LNCaP clone FGC (cell line): ENCODE data around the gene AK2.

Experiments used
- DNase-seq: peaks from one replicate; pipeline ENCODE4 v3.0.0-alpha.2; 2011; ENCODE audit warnings: low read depth
- H3K4me3 ChIP-seq: 2 replicates; pipeline ENCODE4 v1.5.1; 2011; ENCODE audit warnings: mild to moderate bottlenecking, low read depth, low read length, control low read depth
- TF ChIP-seq, protein P1 (sequence below): IDR thresholded peaks from 2 replicates; pipeline ENCODE4 v1.5.1; 2012; ENCODE audit warnings: mild to moderate bottlenecking; ENCODE audit not compliant: control insufficient read depth, insufficient read depth; ENCODE audit errors: extremely low read depth

The AK2 gene

GRCh38 chr1:32971576-32971975 lies 65.1 kb downstream of the AK2 start:
- TF ChIP-seq, protein P1, sequence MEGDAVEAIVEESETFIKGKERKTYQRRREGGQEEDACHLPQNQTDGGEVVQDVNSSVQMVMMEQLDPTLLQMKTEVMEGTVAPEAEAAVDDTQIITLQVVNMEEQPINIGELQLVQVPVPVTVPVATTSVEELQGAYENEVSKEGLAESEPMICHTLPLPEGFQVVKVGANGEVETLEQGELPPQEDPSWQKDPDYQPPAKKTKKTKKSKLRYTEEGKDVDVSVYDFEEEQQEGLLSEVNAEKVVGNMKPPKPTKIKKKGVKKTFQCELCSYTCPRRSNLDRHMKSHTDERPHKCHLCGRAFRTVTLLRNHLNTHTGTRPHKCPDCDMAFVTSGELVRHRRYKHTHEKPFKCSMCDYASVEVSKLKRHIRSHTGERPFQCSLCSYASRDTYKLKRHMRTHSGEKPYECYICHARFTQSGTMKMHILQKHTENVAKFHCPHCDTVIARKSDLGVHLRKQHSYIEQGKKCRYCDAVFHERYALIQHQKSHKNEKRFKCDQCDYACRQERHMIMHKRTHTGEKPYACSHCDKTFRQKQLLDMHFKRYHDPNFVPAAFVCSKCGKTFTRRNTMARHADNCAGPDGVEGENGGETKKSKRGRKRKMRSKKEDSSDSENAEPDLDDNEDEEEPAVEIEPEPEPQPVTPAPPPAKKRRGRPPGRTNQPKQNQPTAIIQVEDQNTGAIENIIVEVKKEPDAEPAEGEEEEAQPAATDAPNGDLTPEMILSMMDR = no peak
- H3K4me3 ChIP-seq = no peak overlapping the region
- no peak for DNase-seq

GRCh38 chr1:32971156-32971555 lies 65.5 kb downstream of the AK2 start:
- TF ChIP-seq, protein P1 = no peak
- DNase-seq = no peak
- no peak overlapping the region for H3K4me3 ChIP-seq

GRCh38 chr1:32969566-32969965 lies 67.1 kb downstream of the AK2 start:
- H3K4me3 ChIP-seq = no peak overlapping the region
- DNase-seq = no peak
- TF ChIP-seq, protein P1 = no peak

DNA sequence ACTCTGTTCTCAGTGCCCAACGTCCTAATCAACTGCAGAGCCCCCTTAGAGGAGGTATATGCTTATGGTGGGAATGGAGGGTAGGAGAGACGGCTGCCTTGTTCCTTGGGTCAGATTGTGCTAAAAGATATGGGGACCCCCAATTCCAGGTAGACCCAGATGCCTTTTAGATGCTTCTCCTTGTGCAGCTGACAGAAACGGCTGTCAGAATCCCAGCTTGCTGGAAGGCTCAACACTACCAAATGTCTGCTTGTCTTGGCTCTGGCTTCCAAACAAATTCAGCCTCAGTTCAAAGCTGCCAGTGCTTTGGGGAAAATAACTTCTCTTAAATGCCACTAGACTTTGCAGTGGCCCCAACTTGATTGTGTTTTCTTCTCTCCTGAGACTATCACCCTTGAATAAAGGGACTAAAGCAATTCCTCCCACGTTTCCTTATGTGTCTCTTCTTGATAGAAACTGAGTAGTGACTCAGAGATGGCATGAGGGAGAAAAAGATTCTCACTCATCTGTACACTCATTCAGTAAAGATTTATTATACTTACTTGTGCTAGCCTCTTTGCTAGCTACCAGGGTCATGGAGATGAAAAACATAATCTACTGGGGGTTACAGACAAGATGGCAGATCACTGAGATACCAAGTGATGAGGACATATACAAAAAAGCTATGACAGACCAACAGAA lies 68.7 kb downstream of the AK2 start:
- H3K4me3 ChIP-seq = no peak overlapping the region
- DNase-seq = no peak
- TF ChIP-seq, protein P1 = no peak

GRCh38 chr1:32966900-32967299 lies 69.8 kb downstream of the AK2 start:
- TF ChIP-seq, protein P1 = no peak
- DNase-seq = no peak

DNA sequence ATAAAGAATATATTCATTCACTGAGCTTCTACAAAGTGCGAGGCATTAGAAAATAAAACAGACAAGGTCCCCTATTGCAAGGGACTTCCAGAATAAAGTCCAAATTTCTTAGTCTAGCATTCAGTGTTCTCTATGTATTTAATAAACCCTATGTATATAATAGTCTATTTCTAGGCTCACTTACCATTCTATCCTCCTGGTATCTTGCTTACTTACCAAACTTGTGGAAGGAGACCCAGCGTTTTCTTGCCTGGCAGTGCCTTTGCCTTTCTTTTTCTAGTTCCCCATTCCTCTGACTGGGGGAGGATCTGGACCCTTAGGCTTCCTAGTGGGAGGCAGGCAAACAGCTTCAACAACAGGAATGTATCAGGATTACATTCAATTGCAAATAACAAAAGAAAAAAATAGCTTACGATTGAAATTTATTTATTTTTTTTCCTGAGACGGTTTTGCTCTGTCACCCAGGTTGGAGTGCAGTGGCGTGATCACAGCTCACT lies 71.4 kb downstream of the AK2 start:
- H3K4me3 ChIP-seq = peak overlapping the region; percentile 49
- TF ChIP-seq, protein P1 = no peak
- no peak for DNase-seq

More at GRCh38 chr1:32966900-32967299, 69.8 kb downstream of the AK2 start:
- H3K4me3 ChIP-seq = no peak overlapping the region
